Neuronal stem cell (in vitro differentiated cells): ENCODE measurements around the gene ASCL3.

ENCODE experiments used
- DNase-seq: peaks from one replicate; pipeline ENCODE4 v3.0.0-alpha.2; 2013; ENCODE audit warnings: low spot score
- H2AFZ ChIP-seq: one replicate; pipeline ENCODE4 v1.6.1; 2013; ENCODE audit warnings: mild to moderate bottlenecking, low read length, inconsistent platforms
- H2AK5ac ChIP-seq: 2 replicates; pipeline ENCODE4 v1.6.1; 2013; ENCODE audit warnings: low read depth, mild to moderate bottlenecking, inconsistent platforms, low read length, moderate library complexity, mixed read lengths
- H2BK120ac ChIP-seq: 2 replicates; pipeline ENCODE4 v1.6.1; 2013; ENCODE audit warnings: low read depth, mild to moderate bottlenecking, inconsistent platforms, low read length, moderate library complexity, mixed read lengths
- H2BK12ac ChIP-seq: one replicate; pipeline ENCODE4 v1.6.1; 2013; ENCODE audit warnings: low read length, inconsistent platforms
- H2BK15ac ChIP-seq: 2 replicates; pipeline ENCODE4 v1.6.1; 2013; ENCODE audit warnings: mild to moderate bottlenecking, low read length, inconsistent platforms, mixed read lengths
- H2BK5ac ChIP-seq: one replicate; pipeline ENCODE4 v1.6.1; 2013; ENCODE audit warnings: inconsistent platforms, mild to moderate bottlenecking, low read length, moderate library complexity
- H3K14ac ChIP-seq: one replicate; pipeline ENCODE4 v1.6.1; 2013; ENCODE audit warnings: low read length, inconsistent platforms
- H3K18ac ChIP-seq: 2 replicates; pipeline ENCODE4 v1.6.1; 2013; ENCODE audit warnings: low read length, inconsistent platforms
- H3K23ac ChIP-seq: 2 replicates; pipeline ENCODE4 v1.6.1; 2013; ENCODE audit warnings: low read depth, mild to moderate bottlenecking, mixed read lengths, low read length, inconsistent platforms; ENCODE audit not compliant: poor library complexity
- H3K27ac ChIP-seq: replicated peaks from 3 replicates; pipeline ENCODE4 v1.5.1; 2013; ENCODE audit warnings: low read length, inconsistent platforms
- H3K27me3 ChIP-seq, 3 experiments: 2 replicates each; pipeline ENCODE4 v1.6.1; 2013; ENCODE audit warnings: low read length in 3 of 3, mild to moderate bottlenecking in 2 of 3, inconsistent platforms in 1 of 3, low read depth in 1 of 3, mixed read lengths in 1 of 3, moderate library complexity in 1 of 3; ENCODE audit not compliant: control insufficient read depth in 3 of 3, insufficient read depth in 3 of 3
- H3K36me3 ChIP-seq, 2 donors: replicated peaks in 1 of 2; 2 replicates each; pipeline ENCODE4 v1.6.1; 2013; ENCODE audit warnings: low read length in 2 of 2; ENCODE audit not compliant: control insufficient read depth in 2 of 2, insufficient read depth in 2 of 2
- H3K4ac ChIP-seq: 2 replicates; pipeline ENCODE4 v1.6.1; 2013; ENCODE audit warnings: inconsistent platforms, mild to moderate bottlenecking, low read length, moderate library complexity
- H3K4me1 ChIP-seq, 2 donors: 1 replicate in 1 of 2; 2 replicates in 1 of 2; pipeline ENCODE4 v1.6.1; 2013; ENCODE audit warnings: low read length in 2 of 2, low read depth in 1 of 2; ENCODE audit not compliant: control insufficient read depth in 2 of 2, insufficient read depth in 1 of 2
- H3K4me2 ChIP-seq: one replicate; pipeline ENCODE4 v1.6.1; 2013; ENCODE audit warnings: mild to moderate bottlenecking, low read length, inconsistent platforms; ENCODE audit not compliant: insufficient read depth, poor library complexity, severe bottlenecking
- H3K4me3 ChIP-seq, 2 donors: 2 replicates each; pipeline ENCODE4 v1.5.1; 2013; ENCODE audit warnings: low read length in 2 of 2, mild to moderate bottlenecking in 2 of 2, inconsistent platforms in 1 of 2, moderate library complexity in 1 of 2
- H3K79me1 ChIP-seq: one replicate; pipeline ENCODE4 v1.6.1; 2013; ENCODE audit warnings: low read depth, mild to moderate bottlenecking, inconsistent platforms, low read length, moderate library complexity
- H3K9ac ChIP-seq: one replicate; pipeline ENCODE4 v1.6.1; 2013; ENCODE audit warnings: mild to moderate bottlenecking, low read depth, low read length, inconsistent platforms; ENCODE audit not compliant: poor library complexity
- H3K9me3 ChIP-seq, 2 donors: replicated peaks in 1 of 2; 2 replicates each; pipeline versions ENCODE3 to v1.6.1; 2013; ENCODE audit warnings: low read length in 2 of 2, mild to moderate bottlenecking in 2 of 2, inconsistent platforms in 1 of 2, low read depth in 1 of 2, mixed read lengths in 1 of 2, moderate library complexity in 1 of 2; ENCODE audit not compliant: control insufficient read depth in 2 of 2, insufficient read depth in 1 of 2
- H4K8ac ChIP-seq: one replicate; pipeline ENCODE4 v1.6.1; 2013; ENCODE audit warnings: low read depth, mild to moderate bottlenecking, inconsistent platforms, low read length, moderate library complexity
- H4K91ac ChIP-seq: one replicate; pipeline ENCODE4 v1.6.1; 2013; ENCODE audit warnings: low read length, low read depth, mild to moderate bottlenecking, inconsistent platforms; ENCODE audit not compliant: poor library complexity
- WGBS, 2 donors: extraction: QIAGEN DNeasy Blood & Tissue Kit; methylation state at CpG; one replicate each; pipeline ENCODE4 v1.1.7; 2013; ENCODE audit warnings: missing lambda C conversion rate in 2 of 2, mixed read lengths in 1 of 2; ENCODE audit not compliant: insufficient read length in 2 of 2, insufficient replicate concordance in 1 of 2; ENCODE audit errors: extremely low coverage in 2 of 2; 5-methylcytosine and 5-hydroxymethylcytosine counted together

The ASCL3 gene

DNA sequence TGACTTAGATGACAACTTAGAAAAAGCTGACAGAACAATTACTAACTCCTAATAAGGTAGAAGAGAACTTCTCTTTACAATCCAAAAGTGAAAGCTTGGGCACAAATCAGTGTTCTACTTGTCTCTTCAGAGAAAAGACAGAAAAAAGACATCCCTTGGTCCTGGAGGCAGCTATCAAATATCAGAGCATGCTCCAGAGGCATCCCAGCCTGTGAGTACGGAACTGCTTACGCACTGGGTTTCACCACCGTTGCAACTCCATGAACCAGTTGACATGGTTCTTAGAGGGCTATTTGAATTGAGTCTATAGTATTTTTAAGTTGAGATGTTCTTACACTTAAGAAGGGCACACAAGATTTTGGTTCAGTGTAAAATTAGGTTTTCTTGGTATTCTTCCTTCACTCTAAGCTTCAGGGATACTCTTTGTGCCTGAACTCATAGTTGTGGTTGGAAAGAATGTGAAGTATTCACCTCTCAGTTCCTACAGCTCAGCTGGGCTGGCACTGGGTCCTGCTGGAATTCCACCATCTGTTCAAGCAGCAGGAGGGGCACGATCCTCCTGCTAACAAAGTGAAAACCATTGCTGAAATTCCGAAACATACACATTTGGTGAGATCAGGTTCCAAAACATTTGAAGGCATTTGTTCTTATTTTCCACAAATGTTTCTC, 25.5 kb downstream of the ASCL3 start:
- peaks cover 17 to 18% of the 10 kb centered on the region in 2 donors for H3K4me1 ChIP-seq
- H4K91ac ChIP-seq, result no peak overlapping the region
- H3K27ac ChIP-seq, result peak overlapping the region; percentile 88
- H3K79me1 ChIP-seq, result no peaks in the 10 kb centered on the region
- H3K4me3 ChIP-seq, result no peak overlapping the region
- H2BK12ac ChIP-seq, result no peak overlapping the region
- no peak overlapping the region for H2BK120ac ChIP-seq
- H2BK15ac ChIP-seq, result no peak overlapping the region
- peaks cover 19 to 90% of the 10 kb centered on the region in 2 donors for H3K36me3 ChIP-seq
- no peak overlapping the region for H2BK5ac ChIP-seq
- no peak overlapping the region for H4K8ac ChIP-seq
- H2AFZ ChIP-seq, result no peak overlapping the region
- WGBS, 2 donors, result no CpG with 5 or more reads among the region's 5 CpGs
- no peak overlapping the region for H3K23ac ChIP-seq
- no peak overlapping the region for H3K4me2 ChIP-seq
- H2AK5ac ChIP-seq, result no peak overlapping the region
- no peak overlapping the region for H3K9ac ChIP-seq
- H3K9me3 ChIP-seq, result no peaks in the 10 kb centered on the region
- DNase-seq, result peak; percentile 57
- H3K18ac ChIP-seq, result no peak overlapping the region
- no peak overlapping the region for H3K4ac ChIP-seq
- H3K14ac ChIP-seq, result no peak overlapping the region
- no peaks in the 10 kb centered on the region for H3K27me3 ChIP-seq

GRCh38 chr11:8914661-8915018, 28.2 kb downstream of the ASCL3 start:
- no peak overlapping the region for H2AK5ac ChIP-seq

GRCh38 chr11:8913961-8914660, 28.7 kb downstream of the ASCL3 start:
- Histone ChIP-seq H3K27ac (no peak overlapping the region), H3K36me3 (peaks cover 8 to 61% of the 10 kb centered on the region in 2 donors)

More at GRCh38 chr11:8914661-8915018, 28.2 kb downstream of the ASCL3 start:
- Histone ChIP-seq H4K8ac (no peak overlapping the region), H3K9me3 (no peaks in the 10 kb centered on the region), H3K23ac (no peak overlapping the region), H3K36me3 (peaks cover 11 to 64% of the 10 kb centered on the region in 2 donors), H3K79me1 (no peaks in the 10 kb centered on the region), H3K4me3 (no peak overlapping the region), H2AFZ (no peak overlapping the region), H3K4me2 (no peak overlapping the region), H4K91ac (no peak overlapping the region), H3K27me3 (peaks cover 0 to 5% (median 0%) of the 10 kb centered on the region in 3 experiments), H3K27ac (no peak overlapping the region), H3K9ac (no peak overlapping the region), H3K4ac (no peak overlapping the region), H2BK12ac (no peak overlapping the region), H3K18ac (no peak overlapping the region), H2BK15ac (no peak overlapping the region), H2BK5ac (no peak overlapping the region), H2BK120ac (no peak overlapping the region), H3K14ac (no peak overlapping the region), H3K4me1 (peaks cover 21 to 24% of the 10 kb centered on the region in 2 donors)
- no peak for DNase-seq
- no CpG with 5 or more reads among the region's 4 CpGs for WGBS, 2 donors

More at GRCh38 chr11:8913961-8914660, 28.7 kb downstream of the ASCL3 start:
- H2BK120ac ChIP-seq, result no peak overlapping the region
- H4K8ac ChIP-seq, result no peak overlapping the region
- H3K18ac ChIP-seq, result no peak overlapping the region
- H3K9me3 ChIP-seq, result no peaks in the 10 kb centered on the region
- no peak overlapping the region for H2BK12ac ChIP-seq
- H3K79me1 ChIP-seq, result no peaks in the 10 kb centered on the region
- no CpG with 5 or more reads among the region's 9 CpGs for WGBS, 2 donors
- no peak overlapping the region for H2AFZ ChIP-seq
- no peak overlapping the region for H3K23ac ChIP-seq
- H2BK5ac ChIP-seq, result no peak overlapping the region
- peaks cover 22 to 24% of the 10 kb centered on the region in 2 donors for H3K4me1 ChIP-seq
- no peak overlapping the region for H2BK15ac ChIP-seq
- H3K4me2 ChIP-seq, result no peak overlapping the region
- peak; percentile 27 for DNase-seq
- H4K91ac ChIP-seq, result no peak overlapping the region
- H3K27me3 ChIP-seq, result peaks cover 0 to 7% (median 0%) of the 10 kb centered on the region in 3 experiments
- H3K4me3 ChIP-seq, result no peak overlapping the region
- no peak overlapping the region for H3K9ac ChIP-seq
- H2AK5ac ChIP-seq, result no peak overlapping the region
- H3K4ac ChIP-seq, result no peak overlapping the region
- H3K14ac ChIP-seq, result no peak overlapping the region
